HepG2 (cell line): ENCODE results near the gene TRIM27. TPM values are rescaled to one million over a fixed set of nuclear protein-coding genes. Genes with fewer than 3 reads are reported as not detected.

ENCODE experiments used
- CEBPG ChIP-seq: IDR thresholded peaks from 2 replicates; pipeline ENCODE4 v1.6.1; 2016
- DZIP1 ChIP-seq: sonication (generic); formaldehyde crosslinking; IDR thresholded peaks from 2 replicates; pipeline ENCODE4 v1.5.0; 2020; ENCODE audit warnings: mild to moderate bottlenecking, missing genetic modification reagents
- HMG20B ChIP-seq: conservative IDR thresholded peaks from 2 replicates; pipeline ENCODE4 v1.6.1; 2016; ENCODE audit warnings: missing genetic modification reagents, missing compliant biosample characterization
- HNRNPH1 ChIP-seq: fragments of 200-400 bp; formaldehyde crosslinking; optimal IDR thresholded peaks from 2 replicates; pipeline ENCODE3; 2017; ENCODE audit warnings: mild to moderate bottlenecking, low read depth, low read length
- HOMEZ ChIP-seq: IDR thresholded peaks from 2 replicates; pipeline ENCODE4 v1.6.1; 2016; ENCODE audit warnings: low read depth
- MXI1 ChIP-seq: IDR thresholded peaks from 3 replicates; pipeline ENCODE4 v1.6.1; 2012; ENCODE audit warnings: low read depth, low read length, inconsistent platforms, borderline replicate concordance
- RBM22 ChIP-seq: fragments of 200-400 bp; formaldehyde crosslinking; optimal IDR thresholded peaks from 2 replicates; pipeline ENCODE3; 2017; ENCODE audit warnings: mild to moderate bottlenecking, low read length, moderate library complexity
- SMYD3 ChIP-seq: sonication (generic); formaldehyde crosslinking; IDR thresholded peaks from 2 replicates; pipeline ENCODE4 v1.8.1; 2023; ENCODE audit warnings: mild to moderate bottlenecking, missing genetic modification reagents
- TARDBP ChIP-seq: sonication (generic); formaldehyde crosslinking; IDR thresholded peaks from 2 replicates; pipeline ENCODE4 v1.8.0; 2022; ENCODE audit warnings: mild to moderate bottlenecking, missing genetic modification reagents
- TCF7L2 ChIP-seq: IDR thresholded peaks from 2 replicates; pipeline ENCODE4 v1.6.1; 2011; ENCODE audit warnings: mild to moderate bottlenecking, low read depth, low read length, moderate library complexity
- TGIF2 ChIP-seq: IDR thresholded peaks from 2 replicates; pipeline ENCODE4 v1.6.1; 2016; ENCODE audit warnings: control low read depth, missing compliant biosample characterization
- ZBTB7A ChIP-seq: sonication (generic); formaldehyde crosslinking; IDR thresholded peaks from 2 replicates; pipeline ENCODE4 v1.8.0; 2022; ENCODE audit warnings: mild to moderate bottlenecking, missing genetic modification reagents
- ZC3H4 ChIP-seq: sonication (generic); formaldehyde crosslinking; IDR thresholded peaks from 2 replicates; pipeline ENCODE4 v1.4.0; 2020; ENCODE audit warnings: missing genetic modification reagents, borderline replicate concordance
- ZFP41 ChIP-seq: sonication (generic); formaldehyde crosslinking; IDR thresholded peaks from 2 replicates; pipeline ENCODE4 v1.4.0; 2020; ENCODE audit warnings: mild to moderate bottlenecking, missing genetic modification reagents, borderline replicate concordance
- ZFP91 ChIP-seq: sonication (generic); formaldehyde crosslinking; IDR thresholded peaks from 2 replicates; pipeline ENCODE4 v1.9.0; 2022; ENCODE audit warnings: missing genetic modification reagents, mild to moderate bottlenecking, borderline replicate concordance
- ZKSCAN5 ChIP-seq: sonication (generic); formaldehyde crosslinking; IDR thresholded peaks from 2 replicates; pipeline ENCODE4 v1.5.1; 2020; ENCODE audit warnings: mild to moderate bottlenecking, missing genetic modification reagents
- ZNF441 ChIP-seq: sonication (generic); formaldehyde crosslinking; IDR thresholded peaks from 2 replicates; pipeline ENCODE4 v1.7.0; 2021; ENCODE audit warnings: missing genetic modification reagents, borderline replicate concordance
- ZNF543 ChIP-seq: sonication (generic); formaldehyde crosslinking; IDR thresholded peaks from 2 replicates; pipeline ENCODE4 v1.4.0; 2020; ENCODE audit warnings: mild to moderate bottlenecking, missing genetic modification reagents
- ZNF773 ChIP-seq: sonication (generic); formaldehyde crosslinking; IDR thresholded peaks from 2 replicates; pipeline ENCODE4 v1.4.0; 2020; ENCODE audit warnings: missing genetic modification reagents, borderline replicate concordance
- polyA plus RNA-seq, 8 experiments: library from polyadenylated mRNA; depleted of rRNA in 3 of 8; stranded (reverse) in 7 of 8; unstranded in 1 of 8; fragments of >200 nt; fragmentation: Illumina TruSeq in 4 of 8; extraction: Trizol in 4 of 8; gene quantifications; 2 replicates each; pipeline versions ENCODE4 v1.2.1 to v1.2.3, GENCODE V29; 2011 to 2016; ENCODE audit warnings: low read depth in 4 of 8, missing spikeins in 1 of 8, mixed read lengths in 1 of 8; ENCODE audit not compliant: insufficient read depth in 1 of 8
- total RNA-seq, 5 experiments: library from RNA; depleted of rRNA; stranded (reverse); fragments of >200 nt; fragmentation: Illumina TruSeq; extraction: Trizol; gene quantifications; 2 replicates each; pipeline ENCODE4 v1.2.3, GENCODE V29; 2016; ENCODE audit warnings: low read depth in 1 of 5
- TF ChIP-seq, protein P1 (sequence below): sonication (generic); formaldehyde crosslinking; IDR thresholded peaks from 2 replicates; pipeline ENCODE4 v1.8.1; 2023; ENCODE audit warnings: mild to moderate bottlenecking, missing genetic modification reagents, borderline replicate concordance
- TF ChIP-seq, protein P2 (sequence below): sonication (generic); formaldehyde crosslinking; IDR thresholded peaks from 2 replicates; pipeline ENCODE4 v1.8.0; 2022; ENCODE audit warnings: mild to moderate bottlenecking, missing genetic modification reagents

The TRIM27 gene
- total and polyA plus RNA-seq, 2 of the 13 experiments (the other 11 are each of a cell fraction or from before 2014, with no cell fraction given): 88.6 to 112 TPM

- TF ChIP-seq SMYD3: peak; percentile 55; the same call in 1 of the 2 replicates
- no peak for TF ChIP-seq ZNF773 (CRISPR knock-in tag)
- no peak for TF ChIP-seq DZIP1 (CRISPR knock-in tag)
- peak; percentile 56; the same call in 1 of the 3 replicates for TF ChIP-seq MXI1
- no peak for TF ChIP-seq TCF7L2
- TF ChIP-seq, protein P1, sequence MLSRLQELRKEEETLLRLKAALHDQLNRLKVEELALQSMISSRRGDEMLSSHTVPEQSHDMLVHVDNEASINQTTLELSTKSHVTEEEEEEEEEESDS (CRISPR knock-in tag): peak; percentile 60; the same call in 1 of the 2 replicates
- TF ChIP-seq ZBTB7A: no peak
- peak; percentile 61; the same call in 1 of the 2 replicates for TF ChIP-seq TGIF2 (CRISPR knock-in tag)
- TF ChIP-seq RBM22: peak; percentile 91
- peak; percentile 61; the same call in 1 of the 2 replicates for TF ChIP-seq HOMEZ (CRISPR knock-in tag)
- TF ChIP-seq ZNF441 (CRISPR knock-in tag): no peak; the same call in 1 of the 2 replicates
- no peak for TF ChIP-seq ZKSCAN5 (CRISPR knock-in tag)
- peak; percentile 95 for TF ChIP-seq ZC3H4
- no peak for TF ChIP-seq HNRNPH1
- TF ChIP-seq ZFP41: no peak
- TF ChIP-seq, protein P2, sequence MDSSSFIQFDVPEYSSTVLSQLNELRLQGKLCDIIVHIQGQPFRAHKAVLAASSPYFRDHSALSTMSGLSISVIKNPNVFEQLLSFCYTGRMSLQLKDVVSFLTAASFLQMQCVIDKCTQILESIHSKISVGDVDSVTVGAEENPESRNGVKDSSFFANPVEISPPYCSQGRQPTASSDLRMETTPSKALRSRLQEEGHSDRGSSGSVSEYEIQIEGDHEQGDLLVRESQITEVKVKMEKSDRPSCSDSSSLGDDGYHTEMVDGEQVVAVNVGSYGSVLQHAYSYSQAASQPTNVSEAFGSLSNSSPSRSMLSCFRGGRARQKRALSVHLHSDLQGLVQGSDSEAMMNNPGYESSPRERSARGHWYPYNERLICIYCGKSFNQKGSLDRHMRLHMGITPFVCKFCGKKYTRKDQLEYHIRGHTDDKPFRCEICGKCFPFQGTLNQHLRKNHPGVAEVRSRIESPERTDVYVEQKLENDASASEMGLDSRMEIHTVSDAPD (CRISPR knock-in tag): 0 out of 2 replicates have a peak, but pooled peaks have one; percentile 22
- TF ChIP-seq HMG20B: no peak
- peak; percentile 56 for TF ChIP-seq CEBPG
- 0 out of 2 replicates have a peak, but pooled peaks have one; percentile 16 for TF ChIP-seq ZFP91 (CRISPR knock-in tag)
- peak; percentile 69; the same call in 1 of the 2 replicates for TF ChIP-seq TARDBP
- TF ChIP-seq ZNF543 (CRISPR knock-in tag): 0 out of 2 replicates have a peak, but pooled peaks have one; percentile 51
Observed at GRCh38 chr6:28922004-28922820, 1.6 kb downstream of the TRIM27 start (continued).
